HepG2 (cell line): ENCODE data around the gene VTN. TPM values are rescaled to one million over a fixed set of nuclear protein-coding genes. Genes with fewer than 3 reads are reported as not detected.
A peak's percentile ranks its signal among the peaks of the same experiment; 100 is the strongest.

Experiments
- ARNT ChIP-seq: fragments of 450-650 bp; IDR thresholded peaks from 2 replicates; pipeline ENCODE4 v1.6.1; 2017
- DMAP1 ChIP-seq: IDR thresholded peaks from 2 replicates; pipeline ENCODE4 v1.6.1; 2016
- FOXO1 ChIP-seq: sonication (generic); formaldehyde crosslinking; IDR thresholded peaks from 2 replicates; pipeline ENCODE4 v1.4.0; 2020; ENCODE audit warnings: missing genetic modification reagents
- JDP2 ChIP-seq: sonication (generic); formaldehyde crosslinking; IDR thresholded peaks from 2 replicates; pipeline ENCODE4 v1.8.1; 2022; ENCODE audit warnings: missing genetic modification reagents, borderline replicate concordance
- MED13 ChIP-seq: sonication (generic); formaldehyde crosslinking; IDR thresholded peaks from 2 replicates; pipeline ENCODE4 v1.5.0; 2020; ENCODE audit warnings: missing genetic modification reagents
- MEIS2 ChIP-seq: sonication (generic); formaldehyde crosslinking; IDR thresholded peaks from 2 replicates; pipeline ENCODE4 v1.9.0; 2021; ENCODE audit warnings: mild to moderate bottlenecking, missing genetic modification reagents
- NR2F2 ChIP-seq: IDR thresholded peaks from 2 replicates; pipeline ENCODE4 v1.6.1; 2012; ENCODE audit warnings: low read depth, inconsistent platforms, borderline replicate concordance
- SRSF1 ChIP-seq: fragments of 200-400 bp; formaldehyde crosslinking; optimal IDR thresholded peaks from 2 replicates; pipeline ENCODE3; 2017; ENCODE audit warnings: mild to moderate bottlenecking, low read depth, low read length, moderate library complexity
- TARDBP ChIP-seq: sonication (generic); formaldehyde crosslinking; IDR thresholded peaks from 2 replicates; pipeline ENCODE4 v1.8.0; 2022; ENCODE audit warnings: mild to moderate bottlenecking, missing genetic modification reagents
- TMF1 ChIP-seq: sonication (generic); formaldehyde crosslinking; IDR thresholded peaks from 2 replicates; pipeline ENCODE4 v1.8.1; 2022; ENCODE audit warnings: low read depth, missing genetic modification reagents
- ZNF547 ChIP-seq: sonication (generic); formaldehyde crosslinking; IDR thresholded peaks from 2 replicates; pipeline ENCODE4 v1.5.1; 2020; ENCODE audit warnings: mild to moderate bottlenecking, missing genetic modification reagents
- ZNF569 ChIP-seq: sonication (generic); formaldehyde crosslinking; IDR thresholded peaks from 2 replicates; pipeline ENCODE4 v1.5.0; 2020; ENCODE audit warnings: mild to moderate bottlenecking, missing genetic modification reagents, moderate library complexity, borderline replicate concordance
- ZNF572 ChIP-seq: sonication (generic); formaldehyde crosslinking; IDR thresholded peaks from 2 replicates; pipeline ENCODE4 v1.5.1; 2020; ENCODE audit warnings: mild to moderate bottlenecking, missing genetic modification reagents
- ZNF652 ChIP-seq: IDR thresholded peaks from 2 replicates; pipeline ENCODE4 v1.6.1; 2016; ENCODE audit warnings: low read depth, borderline replicate concordance
- polyA plus RNA-seq, 8 experiments: library from polyadenylated mRNA; depleted of rRNA in 3 of 8; stranded (reverse) in 7 of 8; unstranded in 1 of 8; fragments of >200 nt; fragmentation: Illumina TruSeq in 4 of 8; extraction: Trizol in 4 of 8; gene quantifications; 2 replicates each; pipeline versions ENCODE4 v1.2.1 to v1.2.3, GENCODE V29; 2011 to 2016; ENCODE audit warnings: low read depth in 4 of 8, missing spikeins in 1 of 8, mixed read lengths in 1 of 8; ENCODE audit not compliant: insufficient read depth in 1 of 8
- total RNA-seq, 5 experiments: library from RNA; depleted of rRNA; stranded (reverse); fragments of >200 nt; fragmentation: Illumina TruSeq; extraction: Trizol; gene quantifications; 2 replicates each; pipeline ENCODE4 v1.2.3, GENCODE V29; 2016; ENCODE audit warnings: low read depth in 1 of 5
- TF ChIP-seq, protein P1 (sequence below): sonication (generic); formaldehyde crosslinking; IDR thresholded peaks from 2 replicates; pipeline ENCODE4 v1.4.0; 2020; ENCODE audit warnings: missing genetic modification reagents
- TF ChIP-seq, protein P2 (sequence below): sonication (generic); formaldehyde crosslinking; IDR thresholded peaks from 2 replicates; pipeline ENCODE4 v1.4.0; 2020; ENCODE audit warnings: missing genetic modification reagents, mild to moderate bottlenecking, borderline replicate concordance
- TF ChIP-seq, protein P3 (sequence below): sonication (generic); formaldehyde crosslinking; IDR thresholded peaks from 2 replicates; pipeline ENCODE4 v1.4.0; 2020; ENCODE audit warnings: missing genetic modification reagents
- TF ChIP-seq, protein P4 (sequence below): conservative IDR thresholded peaks from 2 replicates; pipeline ENCODE4 v1.6.1; 2018; ENCODE audit warnings: missing genetic modification reagents
- TF ChIP-seq, protein P5 (sequence below): IDR thresholded peaks from 2 replicates; pipeline ENCODE4 v1.6.1; 2016; ENCODE audit warnings: low read depth
- TF ChIP-seq, protein P6 (sequence below): sonication (generic); formaldehyde crosslinking; IDR thresholded peaks from 2 replicates; pipeline ENCODE4 v1.8.1; 2023; ENCODE audit warnings: missing genetic modification reagents, inconsistent platforms, borderline replicate concordance

The VTN gene
- total and polyA plus RNA-seq, 2 of the 13 experiments (the other 11 are each of a cell fraction or from before 2014, with no cell fraction given): 108 to 131 TPM

DNA sequence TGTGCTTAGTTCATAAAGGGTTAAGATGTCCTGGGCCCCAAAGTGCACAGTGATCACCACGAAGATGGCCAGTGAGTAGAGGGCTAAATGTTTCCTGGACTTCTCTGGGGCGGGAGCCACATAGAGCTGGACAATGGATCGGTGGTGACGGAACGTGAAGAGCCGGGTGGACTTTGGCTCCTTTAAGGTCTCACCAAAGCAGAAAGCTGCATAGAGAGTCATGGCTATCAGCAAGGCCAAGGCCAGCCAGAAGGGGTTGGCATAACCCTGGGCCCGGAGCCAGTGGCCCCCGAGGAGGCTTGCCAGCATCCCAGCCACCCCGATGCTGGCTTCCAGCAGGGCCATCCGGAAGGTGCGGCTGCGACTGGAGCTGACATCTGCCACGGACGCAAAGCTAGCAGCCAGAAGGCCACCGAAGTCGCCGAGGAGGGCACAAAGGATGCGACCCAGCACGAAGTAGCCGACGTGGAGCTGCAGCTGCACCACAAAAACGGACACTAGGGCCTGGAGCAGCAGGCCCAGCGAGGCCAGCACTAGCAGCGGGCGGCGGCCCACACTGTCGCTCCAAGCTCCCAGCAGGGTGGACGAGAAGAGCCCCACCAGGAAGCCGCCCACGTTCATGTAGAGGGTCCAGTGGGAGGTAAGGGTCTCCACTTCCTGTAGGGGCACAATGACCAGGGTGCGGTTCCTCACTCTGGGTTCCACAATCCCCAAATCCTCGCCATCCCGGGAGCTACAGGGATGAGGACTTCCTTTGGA, 34.9 kb upstream of the VTN start (continued):
- TF ChIP-seq, protein P1, sequence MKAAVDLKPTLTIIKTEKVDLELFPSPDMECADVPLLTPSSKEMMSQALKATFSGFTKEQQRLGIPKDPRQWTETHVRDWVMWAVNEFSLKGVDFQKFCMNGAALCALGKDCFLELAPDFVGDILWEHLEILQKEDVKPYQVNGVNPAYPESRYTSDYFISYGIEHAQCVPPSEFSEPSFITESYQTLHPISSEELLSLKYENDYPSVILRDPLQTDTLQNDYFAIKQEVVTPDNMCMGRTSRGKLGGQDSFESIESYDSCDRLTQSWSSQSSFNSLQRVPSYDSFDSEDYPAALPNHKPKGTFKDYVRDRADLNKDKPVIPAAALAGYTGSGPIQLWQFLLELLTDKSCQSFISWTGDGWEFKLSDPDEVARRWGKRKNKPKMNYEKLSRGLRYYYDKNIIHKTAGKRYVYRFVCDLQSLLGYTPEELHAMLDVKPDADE: no peak
- TF ChIP-seq, protein P2, sequence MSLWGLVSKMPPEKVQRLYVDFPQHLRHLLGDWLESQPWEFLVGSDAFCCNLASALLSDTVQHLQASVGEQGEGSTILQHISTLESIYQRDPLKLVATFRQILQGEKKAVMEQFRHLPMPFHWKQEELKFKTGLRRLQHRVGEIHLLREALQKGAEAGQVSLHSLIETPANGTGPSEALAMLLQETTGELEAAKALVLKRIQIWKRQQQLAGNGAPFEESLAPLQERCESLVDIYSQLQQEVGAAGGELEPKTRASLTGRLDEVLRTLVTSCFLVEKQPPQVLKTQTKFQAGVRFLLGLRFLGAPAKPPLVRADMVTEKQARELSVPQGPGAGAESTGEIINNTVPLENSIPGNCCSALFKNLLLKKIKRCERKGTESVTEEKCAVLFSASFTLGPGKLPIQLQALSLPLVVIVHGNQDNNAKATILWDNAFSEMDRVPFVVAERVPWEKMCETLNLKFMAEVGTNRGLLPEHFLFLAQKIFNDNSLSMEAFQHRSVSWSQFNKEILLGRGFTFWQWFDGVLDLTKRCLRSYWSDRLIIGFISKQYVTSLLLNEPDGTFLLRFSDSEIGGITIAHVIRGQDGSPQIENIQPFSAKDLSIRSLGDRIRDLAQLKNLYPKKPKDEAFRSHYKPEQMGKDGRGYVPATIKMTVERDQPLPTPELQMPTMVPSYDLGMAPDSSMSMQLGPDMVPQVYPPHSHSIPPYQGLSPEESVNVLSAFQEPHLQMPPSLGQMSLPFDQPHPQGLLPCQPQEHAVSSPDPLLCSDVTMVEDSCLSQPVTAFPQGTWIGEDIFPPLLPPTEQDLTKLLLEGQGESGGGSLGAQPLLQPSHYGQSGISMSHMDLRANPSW: no peak
- TF ChIP-seq TMF1 (CRISPR knock-in tag) (no peak), DMAP1 (CRISPR knock-in tag) (peak; percentile 61; the same call in 1 of the 2 replicates), SRSF1 (no peak), ZNF572 (CRISPR knock-in tag) (no peak), MEIS2 (CRISPR knock-in tag) (0 out of 2 replicates have a peak, but pooled peaks have one; percentile 55), TARDBP (0 out of 2 replicates have a peak, but pooled peaks have one; percentile 50), ZNF547 (CRISPR knock-in tag) (no peak), JDP2 (CRISPR knock-in tag) (no peak), ARNT (no peak), FOXO1 (0 out of 2 replicates have a peak, but pooled peaks have one; percentile 34), ZNF652 (CRISPR knock-in tag) (peak; percentile 88; the same call in 1 of the 2 replicates), ZNF569 (CRISPR knock-in tag) (no peak), MED13 (CRISPR knock-in tag) (peak; percentile 68; the same call in 1 of the 2 replicates), NR2F2 (0 out of 2 replicates have a peak, but pooled peaks have one; percentile 28)
- TF ChIP-seq, protein P3, sequence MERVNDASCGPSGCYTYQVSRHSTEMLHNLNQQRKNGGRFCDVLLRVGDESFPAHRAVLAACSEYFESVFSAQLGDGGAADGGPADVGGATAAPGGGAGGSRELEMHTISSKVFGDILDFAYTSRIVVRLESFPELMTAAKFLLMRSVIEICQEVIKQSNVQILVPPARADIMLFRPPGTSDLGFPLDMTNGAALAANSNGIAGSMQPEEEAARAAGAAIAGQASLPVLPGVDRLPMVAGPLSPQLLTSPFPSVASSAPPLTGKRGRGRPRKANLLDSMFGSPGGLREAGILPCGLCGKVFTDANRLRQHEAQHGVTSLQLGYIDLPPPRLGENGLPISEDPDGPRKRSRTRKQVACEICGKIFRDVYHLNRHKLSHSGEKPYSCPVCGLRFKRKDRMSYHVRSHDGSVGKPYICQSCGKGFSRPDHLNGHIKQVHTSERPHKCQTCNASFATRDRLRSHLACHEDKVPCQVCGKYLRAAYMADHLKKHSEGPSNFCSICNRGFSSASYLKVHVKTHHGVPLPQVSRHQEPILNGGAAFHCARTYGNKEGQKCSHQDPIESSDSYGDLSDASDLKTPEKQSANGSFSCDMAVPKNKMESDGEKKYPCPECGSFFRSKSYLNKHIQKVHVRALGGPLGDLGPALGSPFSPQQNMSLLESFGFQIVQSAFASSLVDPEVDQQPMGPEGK: peak; percentile 82
- TF ChIP-seq, protein P4, sequence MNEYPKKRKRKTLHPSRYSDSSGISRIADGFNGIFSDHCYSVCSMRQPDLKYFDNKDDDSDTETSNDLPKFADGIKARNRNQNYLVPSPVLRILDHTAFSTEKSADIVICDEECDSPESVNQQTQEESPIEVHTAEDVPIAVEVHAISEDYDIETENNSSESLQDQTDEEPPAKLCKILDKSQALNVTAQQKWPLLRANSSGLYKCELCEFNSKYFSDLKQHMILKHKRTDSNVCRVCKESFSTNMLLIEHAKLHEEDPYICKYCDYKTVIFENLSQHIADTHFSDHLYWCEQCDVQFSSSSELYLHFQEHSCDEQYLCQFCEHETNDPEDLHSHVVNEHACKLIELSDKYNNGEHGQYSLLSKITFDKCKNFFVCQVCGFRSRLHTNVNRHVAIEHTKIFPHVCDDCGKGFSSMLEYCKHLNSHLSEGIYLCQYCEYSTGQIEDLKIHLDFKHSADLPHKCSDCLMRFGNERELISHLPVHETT (CRISPR knock-in tag): no peak
- TF ChIP-seq, protein P5, sequence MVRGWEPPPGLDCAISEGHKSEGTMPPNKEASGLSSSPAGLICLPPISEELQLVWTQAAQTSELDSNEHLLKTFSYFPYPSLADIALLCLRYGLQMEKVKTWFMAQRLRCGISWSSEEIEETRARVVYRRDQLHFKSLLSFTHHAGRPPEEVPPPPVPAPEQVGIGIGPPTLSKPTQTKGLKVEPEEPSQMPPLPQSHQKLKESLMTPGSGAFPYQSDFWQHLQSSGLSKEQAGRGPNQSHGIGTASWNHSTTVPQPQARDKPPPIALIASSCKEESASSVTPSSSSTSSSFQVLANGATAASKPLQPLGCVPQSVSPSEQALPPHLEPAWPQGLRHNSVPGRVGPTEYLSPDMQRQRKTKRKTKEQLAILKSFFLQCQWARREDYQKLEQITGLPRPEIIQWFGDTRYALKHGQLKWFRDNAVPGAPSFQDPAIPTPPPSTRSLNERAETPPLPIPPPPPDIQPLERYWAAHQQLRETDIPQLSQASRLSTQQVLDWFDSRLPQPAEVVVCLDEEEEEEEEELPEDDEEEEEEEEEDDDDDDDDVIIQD (CRISPR knock-in tag): no peak
- TF ChIP-seq, protein P6, sequence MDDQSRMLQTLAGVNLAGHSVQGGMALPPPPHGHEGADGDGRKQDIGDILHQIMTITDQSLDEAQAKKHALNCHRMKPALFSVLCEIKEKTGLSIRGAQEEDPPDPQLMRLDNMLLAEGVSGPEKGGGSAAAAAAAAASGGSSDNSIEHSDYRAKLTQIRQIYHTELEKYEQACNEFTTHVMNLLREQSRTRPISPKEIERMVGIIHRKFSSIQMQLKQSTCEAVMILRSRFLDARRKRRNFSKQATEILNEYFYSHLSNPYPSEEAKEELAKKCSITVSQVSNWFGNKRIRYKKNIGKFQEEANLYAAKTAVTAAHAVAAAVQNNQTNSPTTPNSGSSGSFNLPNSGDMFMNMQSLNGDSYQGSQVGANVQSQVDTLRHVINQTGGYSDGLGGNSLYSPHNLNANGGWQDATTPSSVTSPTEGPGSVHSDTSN (CRISPR knock-in tag): no peak
